ENCODE measurements around the gene ENAM.

DNA sequence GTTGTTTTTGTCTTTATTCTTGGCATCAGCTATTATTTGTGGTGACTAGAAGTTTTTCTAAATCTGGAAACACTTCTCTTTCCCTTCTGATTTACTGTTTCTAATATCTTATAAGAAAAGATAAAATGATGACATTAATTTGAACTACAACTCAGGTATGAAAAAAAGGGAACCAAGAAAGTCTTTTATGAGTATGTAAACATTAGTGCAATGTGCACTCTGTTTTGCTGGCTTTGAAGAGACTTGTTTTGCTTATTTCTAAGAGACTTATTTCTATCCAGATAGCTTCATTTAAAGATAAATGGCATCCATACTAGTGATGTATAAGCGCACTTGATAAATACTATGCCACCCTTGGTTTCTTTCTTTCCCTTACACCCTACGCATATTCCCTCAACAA is 46.6 kb upstream of the ENAM start:
- no peak for TF ChIP-seq CTCF (IDR thresholded peaks at IDR 0.05 in 2 of 3, conservative IDR thresholded peaks at IDR 0.05 in 1 of 3; ENCODE audit: insufficient read depth in 2 of 3, low read depth in 1 of 3, low read length in 3 of 3)
- no peak for TF ChIP-seq CEBPB (tag; IDR thresholded peaks at IDR 0.05)
- TF ChIP-seq, protein P1, sequence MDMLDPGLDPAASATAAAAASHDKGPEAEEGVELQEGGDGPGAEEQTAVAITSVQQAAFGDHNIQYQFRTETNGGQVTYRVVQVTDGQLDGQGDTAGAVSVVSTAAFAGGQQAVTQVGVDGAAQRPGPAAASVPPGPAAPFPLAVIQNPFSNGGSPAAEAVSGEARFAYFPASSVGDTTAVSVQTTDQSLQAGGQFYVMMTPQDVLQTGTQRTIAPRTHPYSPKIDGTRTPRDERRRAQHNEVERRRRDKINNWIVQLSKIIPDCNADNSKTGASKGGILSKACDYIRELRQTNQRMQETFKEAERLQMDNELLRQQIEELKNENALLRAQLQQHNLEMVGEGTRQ (CRISPR knock-in tag; IDR thresholded peaks at IDR 0.05) = no peak
- no peak for TF ChIP-seq POLR2AphosphoS5 (IDR thresholded peaks at IDR 0.05; ENCODE audit: control insufficient read depth, insufficient read depth, low read depth, low read length)
- TF ChIP-seq, protein P2, sequence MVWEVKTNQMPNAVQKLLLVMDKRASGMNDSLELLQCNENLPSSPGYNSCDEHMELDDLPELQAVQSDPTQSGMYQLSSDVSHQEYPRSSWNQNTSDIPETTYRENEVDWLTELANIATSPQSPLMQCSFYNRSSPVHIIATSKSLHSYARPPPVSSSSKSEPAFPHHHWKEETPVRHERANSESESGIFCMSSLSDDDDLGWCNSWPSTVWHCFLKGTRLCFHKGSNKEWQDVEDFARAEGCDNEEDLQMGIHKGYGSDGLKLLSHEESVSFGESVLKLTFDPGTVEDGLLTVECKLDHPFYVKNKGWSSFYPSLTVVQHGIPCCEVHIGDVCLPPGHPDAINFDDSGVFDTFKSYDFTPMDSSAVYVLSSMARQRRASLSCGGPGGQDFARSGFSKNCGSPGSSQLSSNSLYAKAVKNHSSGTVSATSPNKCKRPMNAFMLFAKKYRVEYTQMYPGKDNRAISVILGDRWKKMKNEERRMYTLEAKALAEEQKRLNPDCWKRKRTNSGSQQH (CRISPR knock-in tag; IDR thresholded peaks at IDR 0.05) = no peak

All from K562 (cell line).